Measurements from ENCODE around the gene EXTL1.

Gene EXTL1

GRCh38 chr1:26075421-26076144 lies 54.0 kb downstream of the EXTL1 start:
- no peak for DNase-seq

DNA sequence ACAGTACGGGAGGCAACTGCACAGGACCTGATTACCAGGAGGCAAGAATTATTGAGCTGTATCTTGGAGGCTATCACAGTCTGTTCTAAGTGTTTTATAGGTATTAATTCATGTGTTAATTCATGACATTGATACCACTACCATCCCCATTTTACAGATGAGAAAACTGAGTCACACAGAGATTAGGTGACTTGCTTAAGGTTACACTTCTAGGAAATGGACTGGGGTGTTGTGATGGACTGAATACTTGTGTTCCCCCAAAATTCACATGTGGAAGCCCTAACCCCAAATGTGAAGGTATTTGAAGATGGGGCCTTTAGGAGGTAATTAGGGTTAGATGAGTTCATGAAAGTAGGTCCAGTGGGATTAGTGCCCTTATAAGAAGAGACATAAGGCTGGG lies 55.9 kb downstream of the EXTL1 start:
- no peak for DNase-seq

GRCh38 chr1:26078286-26079177 lies 57.0 kb downstream of the EXTL1 start:
- no peak for DNase-seq

- no peak for DNase-seq
These were observed 57.6 kb downstream of the EXTL1 start for GRCh38 chr1:26079178-26079563.

GRCh38 chr1:26079960-26080814 lies 58.6 kb downstream of the EXTL1 start:
- no peak for DNase-seq

- DNase-seq, result no peak
These were observed 59.9 kb downstream of the EXTL1 start for GRCh38 chr1:26081267-26082019.

GRCh38 chr1:26082020-26082350 lies 60.4 kb downstream of the EXTL1 start:
- DNase-seq, result no peak

DNA sequence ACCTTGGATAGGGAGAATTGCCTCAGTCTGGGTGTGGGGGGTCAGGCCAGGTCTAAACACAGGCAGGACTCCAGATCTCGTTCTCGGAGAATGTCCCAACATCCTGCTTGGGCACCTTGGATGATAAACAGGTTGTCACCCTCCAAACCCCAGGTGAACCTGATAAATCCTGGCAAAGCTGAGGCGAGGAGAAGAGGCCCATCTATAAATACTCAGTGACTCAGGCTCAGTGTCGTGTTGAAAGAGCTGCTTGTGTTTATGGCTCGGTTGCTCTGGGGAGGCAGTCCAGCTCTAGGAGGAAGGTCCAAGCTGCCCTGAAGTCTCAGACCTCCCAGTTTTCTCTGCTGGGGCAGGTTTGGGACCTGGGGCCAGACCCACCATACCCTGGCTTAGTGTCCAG lies 61.6 kb downstream of the EXTL1 start:
- DNase-seq, result no peak

DNA sequence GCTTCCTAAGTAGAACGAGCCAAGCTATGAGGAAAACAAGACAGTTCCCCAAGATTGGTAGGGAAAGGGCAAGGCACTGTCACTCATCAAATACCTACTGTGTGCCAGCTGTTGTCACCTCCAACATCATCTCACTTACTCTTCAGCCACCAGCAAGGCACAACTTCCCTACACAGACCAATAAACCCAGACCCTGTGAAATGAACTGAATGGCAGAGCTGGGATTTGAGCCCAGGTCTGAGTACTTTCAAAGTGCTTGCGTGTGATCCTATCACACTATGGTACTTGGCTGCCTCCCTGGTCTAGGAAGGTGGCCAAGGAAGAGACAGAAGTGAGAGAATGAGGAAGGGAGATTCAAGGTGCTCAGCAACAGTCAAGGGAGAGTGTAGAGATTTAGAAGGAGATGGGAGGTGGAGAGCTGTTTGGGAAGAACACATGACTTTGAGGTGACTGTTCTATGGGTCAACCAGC lies 62.6 kb downstream of the EXTL1 start:
- no peak for DNase-seq

DNA sequence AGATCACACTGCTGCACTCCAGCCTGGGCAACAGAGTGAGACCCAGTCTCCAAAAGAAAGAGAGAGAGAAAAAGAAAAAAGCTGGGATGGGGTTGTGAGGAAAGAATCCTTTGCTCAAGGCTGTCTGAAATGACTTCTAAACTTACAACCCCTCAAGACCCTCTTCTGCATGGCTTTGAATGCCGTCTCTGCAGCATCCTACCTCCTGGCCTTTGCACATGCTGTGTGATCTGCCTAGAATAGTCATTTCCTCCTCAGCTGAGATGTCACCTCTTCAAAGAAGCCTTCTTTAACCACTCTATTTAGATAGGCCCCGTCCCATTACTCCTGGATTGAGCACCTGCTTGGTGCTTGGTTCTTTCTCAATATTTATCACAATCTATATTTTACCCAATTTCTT lies 63.3 kb downstream of the EXTL1 start:
- no peak for DNase-seq

Measured in NCI-H1417 (cell line).